ENCODE data around the gene INSC. TPM values are rescaled to one million over a fixed set of nuclear protein-coding genes. Genes with fewer than 3 reads are reported as not detected.

INSC gene
- total RNA-seq, 1 experiment from 2014 or later = 1.0 TPM

GRCh38 chr11:15139958-15140659 lies 25.4 kb downstream of the INSC start:
- POLR2A ChIA-PET (ENCODE audit: low non-redundant PET) = no interaction called here
- BruUV-seq (replicated peaks) = no TSS peak
- Histone ChIP-seq H3K36me3 (ENCODE audit: insufficient read depth, low read length, poor library complexity, severe bottlenecking) (no peaks in the 10 kb centered on the region), H3K9me3 (ENCODE audit: low read depth, low read length, poor library complexity, severe bottlenecking) (no peaks in the 10 kb centered on the region), H3K4me3 (ENCODE audit: low read depth, low read length, poor library complexity, severe bottlenecking) (no peak overlapping the region), H3K27ac (ENCODE audit: low read depth, low read length, poor library complexity, severe bottlenecking) (no peak overlapping the region), H3K4me1 (ENCODE audit: insufficient read depth, low read length, poor library complexity, severe bottlenecking) (no peaks in the 10 kb centered on the region), H3K27me3 (replicated peaks; ENCODE audit: insufficient read depth, low read depth, low read length, poor library complexity) (no peaks in the 10 kb centered on the region)
- intact Hi-C loops (cut with micrococcal nuclease; ENCODE audit: unreplicated experiment) = no loop called here
- CTCF ChIA-PET = no interaction called here
- TF ChIP-seq EZH2 (IDR thresholded peaks at IDR 0.05; ENCODE audit: borderline replicate concordance, low read depth, low read length, poor library complexity, severe bottlenecking) (no peak), CTCF (conservative IDR thresholded peaks at IDR 0.05; ENCODE audit: low read depth, low read length) (no peak)
- no peak for DNase-seq (ENCODE audit: low spot score)

- Histone ChIP-seq H3K4me3 (ENCODE audit: low read depth, low read length, poor library complexity, severe bottlenecking) (no peak overlapping the region), H3K27me3 (replicated peaks; ENCODE audit: insufficient read depth, low read depth, low read length, poor library complexity) (no peaks in the 10 kb centered on the region), H3K36me3 (ENCODE audit: insufficient read depth, low read length, poor library complexity, severe bottlenecking) (no peaks in the 10 kb centered on the region), H3K27ac (ENCODE audit: low read depth, low read length, poor library complexity, severe bottlenecking) (no peak overlapping the region), H3K9me3 (ENCODE audit: low read depth, low read length, poor library complexity, severe bottlenecking) (no peaks in the 10 kb centered on the region), H3K4me1 (ENCODE audit: insufficient read depth, low read length, poor library complexity, severe bottlenecking) (no peaks in the 10 kb centered on the region)
- no TSS peak for BruUV-seq (replicated peaks)
- POLR2A ChIA-PET (ENCODE audit: low non-redundant PET) = no interaction called here
- TF ChIP-seq CTCF (conservative IDR thresholded peaks at IDR 0.05; ENCODE audit: low read depth, low read length) (no peak), EZH2 (IDR thresholded peaks at IDR 0.05; ENCODE audit: borderline replicate concordance, low read depth, low read length, poor library complexity, severe bottlenecking) (no peak)
- intact Hi-C loops (cut with micrococcal nuclease; ENCODE audit: unreplicated experiment) = no loop called here
- no peak for DNase-seq (ENCODE audit: low spot score)
- CTCF ChIA-PET = no interaction called here
These were observed 26.7 kb downstream of the INSC start for GRCh38 chr11:15141381-15141780.

- Histone ChIP-seq H3K9me3 (ENCODE audit: low read depth, low read length, poor library complexity, severe bottlenecking) (no peaks in the 10 kb centered on the region), H3K27ac (ENCODE audit: low read depth, low read length, poor library complexity, severe bottlenecking) (no peak overlapping the region), H3K36me3 (ENCODE audit: insufficient read depth, low read length, poor library complexity, severe bottlenecking) (no peaks in the 10 kb centered on the region), H3K4me3 (ENCODE audit: low read depth, low read length, poor library complexity, severe bottlenecking) (no peak overlapping the region), H3K27me3 (replicated peaks; ENCODE audit: insufficient read depth, low read depth, low read length, poor library complexity) (no peaks in the 10 kb centered on the region), H3K4me1 (ENCODE audit: insufficient read depth, low read length, poor library complexity, severe bottlenecking) (no peaks in the 10 kb centered on the region)
- BruUV-seq (replicated peaks) = no TSS peak
- ChIA-PET CTCF (no interaction called here), POLR2A (ENCODE audit: low non-redundant PET) (no interaction called here)
- DNase-seq (ENCODE audit: low spot score) = no peak
- TF ChIP-seq CTCF (conservative IDR thresholded peaks at IDR 0.05; ENCODE audit: low read depth, low read length) = no peak
- no peak for TF ChIP-seq EZH2 (IDR thresholded peaks at IDR 0.05; ENCODE audit: borderline replicate concordance, low read depth, low read length, poor library complexity, severe bottlenecking)
- intact Hi-C loops (cut with micrococcal nuclease; ENCODE audit: unreplicated experiment) = no loop called here
These were observed 28.1 kb downstream of the INSC start for GRCh38 chr11:15142838-15143237.

Measured in A673 (cell line).